Body of pancreas (tissue), 4 donors: ENCODE data around the gene NOXA1. TPM values are rescaled to one million over a fixed set of nuclear protein-coding genes. Genes with fewer than 3 reads are reported as not detected.
"Not testable (repeated sequence)": the region's sequence is repeated elsewhere in the genome, so short reads cannot be mapped to it uniquely, and the experiment has no call there.

ENCODE experiments used
- ATAC-seq: fragments of 150-250 bp; one replicate; pipeline ENCODE4 v1.9.1; 2016
- DNase-seq, 4 donors: peaks; one replicate each; pipeline ENCODE4 v3.0.0-alpha.2; 2019
- H3K27ac ChIP-seq, 4 donors: fragments of 200-600 bp; sonication (generic); 1 replicate in 3 of 4; 2 replicates in 1 of 4; pipeline versions ENCODE4 v1.5.1 to v1.6.1; 2016 to 2019; ENCODE audit warnings: mild to moderate bottlenecking in 1 of 4, mixed read lengths in 1 of 4, moderate library complexity in 1 of 4
- H3K27me3 ChIP-seq, 2 donors: fragments of 200-600 bp; sonication (generic); one replicate each; pipeline ENCODE4 v1.6.0; 2016; ENCODE audit warnings: mild to moderate bottlenecking in 1 of 2
- H3K36me3 ChIP-seq, 2 donors: fragments of 200-600 bp; sonication (generic); replicated peaks in 1 of 2; 2 replicates each; pipeline ENCODE4 v1.5.1; 2016; ENCODE audit warnings: low read depth in 2 of 2; ENCODE audit not compliant: insufficient read depth in 1 of 2
- H3K4me1 ChIP-seq: fragments of 200-600 bp; sonication (generic); one replicate; pipeline ENCODE4 v1.6.0; 2016
- H3K4me3 ChIP-seq, 2 donors: fragments of 200-600 bp; sonication (generic); 1 replicate in 1 of 2; 2 replicates in 1 of 2; pipeline ENCODE4 v1.5.1; 2016 to 2019
- H3K9me3 ChIP-seq, 3 donors: fragments of 200-600 bp; sonication (generic); 1 replicate in 2 of 3; 2 replicates in 1 of 3; pipeline ENCODE4 v1.5.1; 2016
- POLR2A ChIP-seq, 3 donors: fragments of 450-650 bp; IDR thresholded peaks; one replicate each; pipeline ENCODE4 v1.6.1; 2016; ENCODE audit warnings: antibody characterized with exemption in 3 of 3, mild to moderate bottlenecking in 2 of 3
- WGBS, 2 donors: methylation state at CpG; one replicate each; pipeline ENCODE4 v1.1.5; 2017; 5-methylcytosine and 5-hydroxymethylcytosine counted together
- intact Hi-C: fragments of 100-400 bp; cut with DNase I; formaldehyde crosslinking; loops from one replicate; pipeline ENCODE4 v1.15.1; 2023
- total RNA-seq, 2 donors: library from RNA; depleted of rRNA; stranded (reverse); fragments of >200 nt; gene quantifications; one replicate each; pipeline ENCODE4 v1.1.0, GENCODE V29; 2016
- TF ChIP-seq, protein P1 (sequence below), 7 experiments: fragments of 450-650 bp in 4 of 7; fragments of 200-600 bp in 3 of 7; sonication (generic) in 3 of 7; IDR thresholded peaks; one replicate each; pipeline ENCODE4 v1.5.1; 2016 to 2019; ENCODE audit warnings: antibody characterized with exemption in 7 of 7

The NOXA1 gene
- total RNA-seq, 2 donors from 2014 or later, result 7.3 to 12.9 TPM

DNA sequence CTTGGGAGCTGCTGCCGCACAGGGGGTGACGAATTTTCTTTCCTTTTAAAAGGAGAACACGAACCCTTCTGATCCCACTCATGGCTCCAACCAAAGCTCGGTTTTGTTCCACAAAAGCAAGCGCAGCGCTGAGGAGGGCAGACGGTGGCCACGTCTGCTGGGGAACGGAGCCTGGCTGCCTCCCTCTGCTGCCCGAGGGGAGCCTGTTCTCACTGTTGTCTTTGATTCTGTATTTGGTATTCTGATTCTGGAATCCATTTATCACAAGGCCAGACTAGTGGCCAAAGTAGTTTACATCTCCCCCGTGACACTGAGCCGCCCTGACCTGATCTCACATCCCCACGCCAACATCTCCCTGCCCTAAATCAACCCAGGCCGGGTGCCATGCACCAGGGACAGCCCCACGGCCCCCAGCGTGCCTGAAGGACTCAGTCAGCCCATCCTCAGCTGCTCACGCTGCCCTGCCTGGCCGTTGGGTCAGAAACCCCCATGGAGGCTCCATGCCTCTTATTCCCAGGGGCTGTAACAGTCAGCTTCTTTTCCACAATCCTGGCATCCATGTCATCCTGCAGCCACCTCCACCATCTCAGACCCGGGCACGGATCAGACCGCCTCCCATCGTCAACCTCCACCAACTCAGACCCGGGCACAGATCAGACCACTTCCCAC lies 42.7 kb downstream of the NOXA1 start:
- Histone ChIP-seq H3K36me3 (no peaks in the 10 kb centered on the region), H3K4me1 (no peaks in the 10 kb centered on the region), H3K4me3 (no peak overlapping the region), H3K27me3 (no peaks in the 10 kb centered on the region), H3K27ac (no peak overlapping the region), H3K9me3 (no peaks in the 10 kb centered on the region)
- intact Hi-C loops, result no loop called here
- no peak for ATAC-seq
- no peak for TF ChIP-seq POLR2A (IDR thresholded peaks at IDR 0.05)
- TF ChIP-seq, protein P1, sequence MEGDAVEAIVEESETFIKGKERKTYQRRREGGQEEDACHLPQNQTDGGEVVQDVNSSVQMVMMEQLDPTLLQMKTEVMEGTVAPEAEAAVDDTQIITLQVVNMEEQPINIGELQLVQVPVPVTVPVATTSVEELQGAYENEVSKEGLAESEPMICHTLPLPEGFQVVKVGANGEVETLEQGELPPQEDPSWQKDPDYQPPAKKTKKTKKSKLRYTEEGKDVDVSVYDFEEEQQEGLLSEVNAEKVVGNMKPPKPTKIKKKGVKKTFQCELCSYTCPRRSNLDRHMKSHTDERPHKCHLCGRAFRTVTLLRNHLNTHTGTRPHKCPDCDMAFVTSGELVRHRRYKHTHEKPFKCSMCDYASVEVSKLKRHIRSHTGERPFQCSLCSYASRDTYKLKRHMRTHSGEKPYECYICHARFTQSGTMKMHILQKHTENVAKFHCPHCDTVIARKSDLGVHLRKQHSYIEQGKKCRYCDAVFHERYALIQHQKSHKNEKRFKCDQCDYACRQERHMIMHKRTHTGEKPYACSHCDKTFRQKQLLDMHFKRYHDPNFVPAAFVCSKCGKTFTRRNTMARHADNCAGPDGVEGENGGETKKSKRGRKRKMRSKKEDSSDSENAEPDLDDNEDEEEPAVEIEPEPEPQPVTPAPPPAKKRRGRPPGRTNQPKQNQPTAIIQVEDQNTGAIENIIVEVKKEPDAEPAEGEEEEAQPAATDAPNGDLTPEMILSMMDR (IDR thresholded peaks at IDR 0.05), result no peak
- DNase-seq, result no peak
- WGBS, 2 donors, result 93 to 95% methylated on average over 19 to 23 of the region's 23 CpGs

GRCh38 chr9:137466389-137467085 lies 43.3 kb downstream of the NOXA1 start:
- H3K27me3 ChIP-seq, H3K4me3 ChIP-seq, intact Hi-C loops, H3K27ac ChIP-seq, H3K36me3 ChIP-seq, H3K9me3 ChIP-seq, ATAC-seq, H3K4me1 ChIP-seq, DNase-seq: not testable (repeated sequence)
- 82 to 88% methylated on average over 35 of the region's 35 CpGs for WGBS, 2 donors

DNA sequence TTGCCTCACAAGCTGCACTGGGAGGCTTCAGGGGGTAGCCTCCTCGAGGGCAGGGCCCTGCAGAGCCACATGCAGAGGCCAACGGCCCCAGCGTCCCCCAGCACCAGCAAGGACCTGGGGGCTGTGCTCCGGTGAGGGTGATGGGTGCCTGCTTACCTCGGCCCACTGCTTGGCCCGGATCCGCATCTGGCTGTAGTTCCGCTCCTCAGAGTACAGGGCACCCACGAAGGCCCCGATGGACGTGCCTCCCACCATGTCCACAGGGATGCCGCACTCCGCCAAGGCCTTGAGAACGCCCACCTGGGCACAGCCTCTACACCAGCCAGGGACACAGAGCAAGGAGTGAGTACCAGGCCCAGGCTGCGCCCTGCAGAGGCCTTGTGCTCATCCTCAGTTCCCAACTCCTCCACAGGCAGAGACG lies 44.0 kb downstream of the NOXA1 start:
- WGBS, 2 donors, result 91 to 92% methylated on average over 12 to 16 of the region's 16 CpGs
- DNase-seq, result no peak
- H3K27ac ChIP-seq, result no peak overlapping the region
- no peaks in the 10 kb centered on the region for H3K36me3 ChIP-seq
- ATAC-seq, result no peak
- H3K4me3 ChIP-seq, result no peak overlapping the region
- intact Hi-C loops, result no loop called here
- H3K27me3 ChIP-seq, result no peaks in the 10 kb centered on the region
- TF ChIP-seq POLR2A (IDR thresholded peaks at IDR 0.05), result no peak
- TF ChIP-seq, protein P1 (IDR thresholded peaks at IDR 0.05), result no peak
- no peaks in the 10 kb centered on the region for H3K4me1 ChIP-seq
- H3K9me3 ChIP-seq, result no peaks in the 10 kb centered on the region

DNA sequence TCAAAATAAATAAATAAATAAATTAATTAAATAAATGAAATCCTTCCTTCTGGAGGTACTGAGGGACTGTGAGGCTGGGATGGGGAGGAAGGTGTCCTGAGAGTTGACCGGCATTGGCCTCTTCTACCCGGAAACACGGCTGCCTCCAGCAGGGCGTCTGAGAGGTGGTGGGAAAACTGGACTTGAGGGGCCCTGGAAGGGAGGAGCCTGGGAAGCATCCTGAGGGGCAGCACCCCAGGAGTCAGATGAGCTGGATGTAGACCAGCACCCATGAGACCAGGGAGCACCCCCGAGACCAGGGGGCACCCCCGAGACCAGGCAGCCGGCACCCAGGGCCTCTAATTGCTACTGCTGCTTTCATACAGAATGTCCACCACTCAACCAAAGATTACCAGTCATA lies 44.7 kb downstream of the NOXA1 start:
- Histone ChIP-seq H3K27me3 (no peaks in the 10 kb centered on the region), H3K9me3 (no peaks in the 10 kb centered on the region), H3K27ac (no peak overlapping the region), H3K4me3 (no peak overlapping the region), H3K4me1 (no peaks in the 10 kb centered on the region), H3K36me3 (no peaks in the 10 kb centered on the region)
- DNase-seq (no peak), ATAC-seq (no peak)
- intact Hi-C loops, result no loop called here
- 94 to 96% methylated on average over 7 of the region's 7 CpGs for WGBS, 2 donors
- TF ChIP-seq, protein P1 (IDR thresholded peaks at IDR 0.05), result no peak
- no peak for TF ChIP-seq POLR2A (IDR thresholded peaks at IDR 0.05)

DNA sequence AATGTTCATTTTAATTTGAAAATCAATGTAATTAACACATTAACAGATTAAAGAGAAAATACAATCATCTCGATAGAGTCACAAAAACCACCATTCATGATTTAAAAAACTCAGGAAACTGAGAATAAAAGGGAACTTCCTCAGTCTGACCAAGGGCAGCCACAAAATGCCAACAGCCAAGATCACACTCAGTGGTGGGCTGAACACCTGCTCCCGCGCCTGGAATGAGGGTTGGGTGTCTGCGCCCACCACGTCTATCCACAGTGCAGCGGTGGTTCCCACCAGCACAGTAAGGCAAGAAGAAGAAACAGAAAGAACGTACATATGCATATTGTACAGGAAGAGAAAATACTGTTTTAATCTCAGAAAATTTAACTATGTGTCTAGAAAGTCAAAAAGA lies 47.6 kb downstream of the NOXA1 start:
- whole genome bisulfite sequencing, 2 donors, result 74 to 79% methylated on average over 7 of the region's 7 CpGs
- Histone ChIP-seq H3K4me3 (no peak overlapping the region), H3K9me3 (peaks cover 0 to 3% (median 0%) of the 10 kb centered on the region in 3 donors), H3K4me1 (no peaks in the 10 kb centered on the region), H3K36me3 (no peaks in the 10 kb centered on the region), H3K27me3 (no peaks in the 10 kb centered on the region), H3K27ac (no peak overlapping the region)
- no peak for ATAC-seq
- TF ChIP-seq, protein P1 (IDR thresholded peaks at IDR 0.05), result no peak
- TF ChIP-seq POLR2A (IDR thresholded peaks at IDR 0.05), result no peak
- intact Hi-C loops, result no loop called here
- DNase-seq, result no peak
